GM12878 (cell line): ENCODE results near the gene ACTBL2. TPM values are rescaled to one million over a fixed set of nuclear protein-coding genes. Genes with fewer than 3 reads are reported as not detected.
A peak's percentile ranks its signal among the peaks of the same experiment; 100 is the strongest.

Experiments
- ATAC-seq: fragments of 200-7000 bp; cut with Tn5 transposase; 3 replicates; pipeline ENCODE4 v1.9.1; 2020; ENCODE audit warnings: mild to moderate bottlenecking, moderate library complexity
- BruUV-seq: library from RNA; stranded (reverse); fragments of 400-500 nt; replicated peaks from 2 replicates; lab custom pipeline; 2021; lab: Mats Ljungman, UMichigan
- CTCF ChIA-PET: fragments of 300-600 bp; sonication (Branson Sonifier 250); formaldehyde crosslinking; extraction: SDS; loops from one replicate; lab custom pipeline; 2021; ENCODE audit warnings: inconsistent platforms; lab: Yijun Ruan, JAX
- POLR2A ChIA-PET: fragments of 350-600 bp; formaldehyde crosslinking; extraction: SDS; loops from one replicate; lab custom pipeline; 2021; ENCODE audit warnings: inconsistent platforms; lab: Charles Lee
- RAD21 ChIA-PET: fragments of 300-600 bp; sonication (Branson Sonifier 250); formaldehyde crosslinking; loops from one replicate; lab custom pipeline; 2023; ENCODE audit warnings: antibody characterized with exemption; ENCODE audit not compliant: unreplicated experiment; lab: Charles Lee
- SMC1A ChIA-PET: fragments of 300-600 bp; sonication (Branson Sonifier 250); formaldehyde crosslinking; loops from one replicate; lab custom pipeline; 2023; ENCODE audit not compliant: unreplicated experiment, uncharacterized antibody; lab: Charles Lee
- DNase-seq: peaks from one replicate; pipeline ENCODE4 v3.0.0-alpha.2; 2011; ENCODE audit warnings: low read depth, low spot score
- FAIRE-seq: peaks from 3 replicates; lab custom pipeline; 2011; peaks lifted over from hg19 to GRCh38; lab: Jason Lieb, UNC
- H2AFZ ChIP-seq: 2 replicates; pipeline ENCODE4 v1.6.0; 2011; ENCODE audit warnings: low read depth, low read length, control low read depth; ENCODE audit not compliant: control insufficient read depth
- H3K27ac ChIP-seq: 2 replicates; pipeline ENCODE4 v1.5.1; 2011; ENCODE audit warnings: control low read depth; ENCODE audit not compliant: control insufficient read depth, insufficient read depth
- H3K27me3 ChIP-seq, 2 experiments: replicated peaks in 1 of 2; 2 replicates each; pipeline versions ENCODE4 v1.6.0 to v1.6.1; 2011; ENCODE audit warnings: low read length in 1 of 2; ENCODE audit not compliant: control insufficient read depth in 2 of 2, insufficient read depth in 2 of 2
- H3K36me3 ChIP-seq, 2 experiments: 2 replicates each; pipeline ENCODE4 v1.5.1; 2011; ENCODE audit warnings: low read length in 1 of 2; ENCODE audit not compliant: control insufficient read depth in 2 of 2, insufficient read depth in 2 of 2
- H3K4me1 ChIP-seq: 2 replicates; pipeline ENCODE4 v1.6.1; 2011; ENCODE audit warnings: mild to moderate bottlenecking, low read length, moderate library complexity, mixed read lengths; ENCODE audit not compliant: control insufficient read depth, insufficient read depth
- H3K4me2 ChIP-seq: 2 replicates; pipeline ENCODE4 v1.6.0; 2011; ENCODE audit warnings: control low read depth; ENCODE audit not compliant: control insufficient read depth, insufficient read depth
- H3K4me3 ChIP-seq: fragments of 200-600 bp; sonication (generic); 2 replicates; pipeline ENCODE4 v1.5.1; 2016
- H3K79me2 ChIP-seq: 2 replicates; pipeline ENCODE4 v1.6.0; 2011; ENCODE audit warnings: low read length; ENCODE audit not compliant: control insufficient read depth, insufficient read depth
- H3K9ac ChIP-seq: 2 replicates; pipeline ENCODE4 v1.8.0; 2011; ENCODE audit warnings: low read length, control low read depth, mixed read lengths; ENCODE audit not compliant: control insufficient read depth, insufficient read depth
- H3K9me3 ChIP-seq: replicated peaks from 3 replicates; pipeline ENCODE4 v1.5.1; 2011; ENCODE audit warnings: mild to moderate bottlenecking, low read length; ENCODE audit not compliant: control insufficient read depth, insufficient read depth
- H4K20me1 ChIP-seq: 2 replicates; pipeline ENCODE4 v1.6.0; 2011; ENCODE audit not compliant: control insufficient read depth, insufficient read depth
- BCL11A ChIP-seq: IDR thresholded peaks from 2 replicates; pipeline ENCODE4 v1.6.1; 2011; ENCODE audit warnings: low read depth, low read length
- EZH2 ChIP-seq: IDR thresholded peaks from 2 replicates; pipeline ENCODE4 v1.6.1; 2012; ENCODE audit warnings: low read depth, mild to moderate bottlenecking, control low read depth, inconsistent platforms, low read length, borderline replicate concordance; ENCODE audit not compliant: control insufficient read depth
- IKZF1 ChIP-seq: fragments of 450-650 bp; conservative IDR thresholded peaks from 2 replicates; pipeline ENCODE4 v1.6.1; 2017; ENCODE audit warnings: antibody characterized with exemption, mild to moderate bottlenecking
- IKZF2 ChIP-seq, 2 experiments: fragments of 450-650 bp; IDR thresholded peaks; 2 replicates each; pipeline ENCODE4 v1.6.1; 2017; ENCODE audit warnings: mild to moderate bottlenecking in 2 of 2, moderate library complexity in 2 of 2
- RAD51 ChIP-seq: fragments of 450-650 bp; IDR thresholded peaks from 2 replicates; pipeline ENCODE4 v1.6.1; 2016; ENCODE audit warnings: moderate library complexity, mild to moderate bottlenecking, inconsistent platforms
- TAF1 ChIP-seq: IDR thresholded peaks from 2 replicates; pipeline ENCODE4 v1.6.1; 2011; ENCODE audit warnings: mild to moderate bottlenecking, low read depth, low read length, borderline replicate concordance
- TBL1XR1 ChIP-seq: IDR thresholded peaks from 2 replicates; pipeline ENCODE4 v1.6.1; 2012; ENCODE audit warnings: low read depth, low read length, improper control_type of control experiment
- TCF12 ChIP-seq: IDR thresholded peaks from 2 replicates; pipeline ENCODE4 v1.6.1; 2011; ENCODE audit warnings: low read depth, mild to moderate bottlenecking, low read length
- ZBTB11 ChIP-seq: fragments of 450-650 bp; formaldehyde crosslinking; IDR thresholded peaks from 2 replicates; pipeline ENCODE4 v1.5.0; 2022; ENCODE audit warnings: mild to moderate bottlenecking, missing genetic modification characterization
- WGBS: methylation state at CpG from one replicate; pipeline ENCODE4 v1.1.6; 2016; ENCODE audit warnings: low lambda C conversion rate; ENCODE audit not compliant: insufficient replicate concordance, insufficient coverage; ENCODE audit errors: missing lambda C conversion rate; 5-methylcytosine and 5-hydroxymethylcytosine counted together
- in situ Hi-C: fragments of 300-500 bp; cut with MboI; formaldehyde crosslinking; loops from 9 replicates; pipeline ENCODE4 v1.14.3; 2018; ENCODE audit warnings: mixed read lengths
- intact Hi-C: fragments of 100-400 bp; cut with micrococcal nuclease; formaldehyde crosslinking; loops from one replicate; pipeline ENCODE4 v1.14.2; 2022; ENCODE audit not compliant: unreplicated experiment
- polyA plus RNA-seq, 11 experiments: library from polyadenylated mRNA; depleted of rRNA in 4 of 11; unstranded in 6 of 11; stranded (reverse) in 5 of 11; fragments of >200 nt; fragmentation: Nextera tagmentation in 4 of 11; fragmentation: Illumina TruSeq in 1 of 11; extraction: Ambion mirVana in 4 of 11; extraction: Trizol in 1 of 11; gene quantifications; 1 replicate in 1 of 11; 2 replicates in 10 of 11; pipeline versions ENCODE4 v1.2.1 to v1.2.3, GENCODE V29; 2011 to 2016; ENCODE audit warnings: inconsistent platforms in 2 of 11, missing spikeins in 2 of 11, low read depth in 1 of 11
- total RNA-seq, 4 experiments: library from RNA; depleted of rRNA in 3 of 4; stranded (reverse); fragments of >200 nt in 3 of 4; fragmentation: Illumina TruSeq in 1 of 4; extraction: Trizol in 1 of 4; gene quantifications; 2 replicates each; pipeline versions ENCODE4 v1.2.1 to v1.2.3, GENCODE V29; 2013 to 2021

ACTBL2 gene
- total and polyA plus RNA-seq, 10 of the 15 experiments (the other 5 are each of a cell fraction or from before 2014, with no cell fraction given) = 0.04 to 0.06 (median 0.04) TPM; not detected in 7

GRCh38 chr5:57441557-57441956 lies 41.1 kb downstream of the ACTBL2 start (continued):
- TF ChIP-seq TBL1XR1 (no peak), IKZF2 (IDR thresholded peaks at IDR 0.05) (peak; percentile 18 to 41; a peak in 2 of 4 replicates), RAD51 (peak; percentile 19; the same call in 1 of the 2 replicates)

- Histone ChIP-seq H3K9ac (no peak overlapping the region), H3K4me2 (no peak overlapping the region), H4K20me1 (no peaks in the 10 kb centered on the region), H3K9me3 (no peaks in the 10 kb centered on the region), H3K4me3 (no peak overlapping the region), H3K4me1 (no peaks in the 10 kb centered on the region), H3K36me3 (no peaks in the 10 kb centered on the region), H2AFZ (no peak overlapping the region), H3K79me2 (no peaks in the 10 kb centered on the region), H3K27me3 (peaks cover 0 to 5% of the 10 kb centered on the region in 2 experiments; a peak in 1 of 4 replicates), H3K27ac (no peak overlapping the region)
- DNase-seq (no peak), ATAC-seq (no peak), FAIRE-seq (no peak)
- 3% methylated on average over 2 of the region's 2 CpGs for WGBS
- in situ Hi-C loops = no loop called here
- ChIA-PET CTCF (no interaction called here), RAD21 (no interaction called here), SMC1A (interaction anchor here (1.1 to 1.9 kb wide), 3 partner anchors 9 to 99 kb away, joined by 3 to 6 read pairs (median 4); no protein-coding TSS in a partner anchor), POLR2A (no interaction called here)
- intact Hi-C loops = loop anchor here (10.0 kb wide), 1 partner anchor 55 kb away; no protein-coding TSS in a partner anchor
- TF ChIP-seq TAF1 = no peak
- TF ChIP-seq TCF12 = no peak
- no peak for TF ChIP-seq EZH2
- TF ChIP-seq BCL11A = no peak
- TF ChIP-seq ZBTB11 (CRISPR knock-in tag) = no peak
- no peak for TF ChIP-seq IKZF1
- BruUV-seq = no TSS peak
Measured at GRCh38 chr5:57439601-57440000, 43.0 kb downstream of the ACTBL2 start.
